Upper lobe of right lung (tissue), 1 donor: ENCODE results near the gene CHST11. TPM values are rescaled to one million over a fixed set of nuclear protein-coding genes. Genes with fewer than 3 reads are reported as not detected.

ENCODE experiments used
- ATAC-seq: fragments of 200-7000 bp; cut with Tn5 transposase; one replicate; pipeline ENCODE4 v1.9.1; 2020; ENCODE audit warnings: mild to moderate bottlenecking, moderate library complexity
- DNase-seq: peaks from one replicate; pipeline ENCODE4 v3.0.0-alpha.2; 2020
- H3K27ac ChIP-seq: fragments of 200-600 bp; one replicate; pipeline ENCODE4 v1.8.0; 2022
- H3K27me3 ChIP-seq: fragments of 200-600 bp; one replicate; pipeline ENCODE4 v1.8.0; 2022; ENCODE audit warnings: mild to moderate bottlenecking
- H3K36me3 ChIP-seq: fragments of 200-600 bp; one replicate; pipeline ENCODE4 v1.8.0; 2022
- H3K4me1 ChIP-seq: fragments of 200-600 bp; one replicate; pipeline ENCODE4 v1.8.0; 2022
- H3K4me3 ChIP-seq: fragments of 200-600 bp; one replicate; pipeline ENCODE4 v1.8.0; 2022; ENCODE audit warnings: mild to moderate bottlenecking
- H3K9me3 ChIP-seq: fragments of 200-600 bp; one replicate; pipeline ENCODE4 v1.8.0; 2022
- intact Hi-C: fragments of 100-400 bp; cut with DNase I; formaldehyde crosslinking; loops from one replicate; pipeline ENCODE4 v1.11.0; 2022
- total RNA-seq: library from RNA; stranded (reverse); fragmentation: NEBNext Ultra II Directional; extraction: Animal tissue kit (Norgen Biotek cat#: 25700); gene quantifications from one replicate; pipeline ENCODE4 v1.2.1, GENCODE V29; 2021
- TF ChIP-seq, protein P1 (sequence below): fragments of 200-600 bp; IDR thresholded peaks from one replicate; pipeline ENCODE4 v1.8.0; 2022; ENCODE audit warnings: antibody characterized with exemption
- donor health status: DM: no; HTN: yes; CAD: no; lungs with severe emphysema.

The CHST11 gene
- total RNA-seq, 1 donor from 2014 or later, result 56.6 TPM

DNA sequence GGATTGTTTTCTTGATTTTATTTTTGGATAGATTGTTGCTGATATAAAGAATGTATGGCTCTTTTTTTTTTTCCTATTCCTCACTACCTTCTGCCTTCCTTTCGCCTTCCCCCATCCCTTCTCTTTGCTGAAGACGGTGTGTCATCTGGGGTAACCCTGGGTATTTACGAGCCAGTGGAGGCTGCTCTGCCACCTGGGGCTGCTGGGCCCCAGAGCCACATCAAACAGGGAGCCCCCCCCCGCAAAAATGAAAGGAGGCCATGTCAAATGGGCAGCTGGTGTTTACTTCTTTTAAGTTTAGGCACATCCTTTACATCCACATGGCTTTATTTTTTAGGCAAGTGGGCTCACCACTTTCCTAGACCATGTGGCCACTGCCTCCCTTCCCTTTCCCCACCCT is 25.4 kb downstream of the CHST11 start:
- ATAC-seq, result no peak
- DNase-seq, result no peak
- Histone ChIP-seq H3K4me1 (peaks cover 32% of the 10 kb centered on the region), H3K36me3 (no peaks in the 10 kb centered on the region), H3K9me3 (no peaks in the 10 kb centered on the region), H3K4me3 (no peak overlapping the region), H3K27ac (no peak overlapping the region), H3K27me3 (no peaks in the 10 kb centered on the region)
- TF ChIP-seq, protein P1, sequence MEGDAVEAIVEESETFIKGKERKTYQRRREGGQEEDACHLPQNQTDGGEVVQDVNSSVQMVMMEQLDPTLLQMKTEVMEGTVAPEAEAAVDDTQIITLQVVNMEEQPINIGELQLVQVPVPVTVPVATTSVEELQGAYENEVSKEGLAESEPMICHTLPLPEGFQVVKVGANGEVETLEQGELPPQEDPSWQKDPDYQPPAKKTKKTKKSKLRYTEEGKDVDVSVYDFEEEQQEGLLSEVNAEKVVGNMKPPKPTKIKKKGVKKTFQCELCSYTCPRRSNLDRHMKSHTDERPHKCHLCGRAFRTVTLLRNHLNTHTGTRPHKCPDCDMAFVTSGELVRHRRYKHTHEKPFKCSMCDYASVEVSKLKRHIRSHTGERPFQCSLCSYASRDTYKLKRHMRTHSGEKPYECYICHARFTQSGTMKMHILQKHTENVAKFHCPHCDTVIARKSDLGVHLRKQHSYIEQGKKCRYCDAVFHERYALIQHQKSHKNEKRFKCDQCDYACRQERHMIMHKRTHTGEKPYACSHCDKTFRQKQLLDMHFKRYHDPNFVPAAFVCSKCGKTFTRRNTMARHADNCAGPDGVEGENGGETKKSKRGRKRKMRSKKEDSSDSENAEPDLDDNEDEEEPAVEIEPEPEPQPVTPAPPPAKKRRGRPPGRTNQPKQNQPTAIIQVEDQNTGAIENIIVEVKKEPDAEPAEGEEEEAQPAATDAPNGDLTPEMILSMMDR, result no peak
- intact Hi-C loops, result no loop called here

DNA sequence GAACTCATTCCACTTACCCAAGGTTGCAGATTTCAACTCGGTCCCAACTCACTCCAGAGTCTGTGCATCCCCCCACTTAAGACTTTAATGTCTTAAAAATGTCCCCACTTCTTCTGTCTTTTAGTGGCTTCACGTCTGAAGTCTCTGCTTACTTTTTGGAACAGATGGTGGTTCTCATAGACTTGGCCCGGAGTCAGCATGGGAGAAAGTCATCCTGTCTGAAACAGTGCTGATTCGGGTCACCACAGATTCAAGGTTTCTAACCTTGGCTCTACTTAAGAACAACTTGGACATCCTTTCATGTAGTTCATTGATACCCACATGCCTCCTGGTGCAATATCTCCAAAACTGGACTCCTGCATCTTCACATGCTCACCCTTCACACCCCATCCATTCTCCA is 26.0 kb downstream of the CHST11 start:
- Histone ChIP-seq H3K4me3 (no peak overlapping the region), H3K9me3 (no peaks in the 10 kb centered on the region), H3K36me3 (no peaks in the 10 kb centered on the region), H3K27me3 (no peaks in the 10 kb centered on the region), H3K4me1 (peaks cover 35% of the 10 kb centered on the region), H3K27ac (no peak overlapping the region)
- TF ChIP-seq, protein P1, result no peak
- no peak for ATAC-seq
- intact Hi-C loops, result no loop called here
- no peak for DNase-seq

- no peak for DNase-seq
- H3K27me3 ChIP-seq, result no peaks in the 10 kb centered on the region
- H3K4me1 ChIP-seq, result peaks cover 31% of the 10 kb centered on the region
- no peaks in the 10 kb centered on the region for H3K9me3 ChIP-seq
- H3K36me3 ChIP-seq, result no peaks in the 10 kb centered on the region
- TF ChIP-seq, protein P1, result no peak
- H3K4me3 ChIP-seq, result no peak overlapping the region
- no peak for ATAC-seq
- no peak overlapping the region for H3K27ac ChIP-seq
- intact Hi-C loops, result no loop called here
Measured at GRCh38 chr12:104484079-104484478, 27.3 kb downstream of the CHST11 start.

DNA sequence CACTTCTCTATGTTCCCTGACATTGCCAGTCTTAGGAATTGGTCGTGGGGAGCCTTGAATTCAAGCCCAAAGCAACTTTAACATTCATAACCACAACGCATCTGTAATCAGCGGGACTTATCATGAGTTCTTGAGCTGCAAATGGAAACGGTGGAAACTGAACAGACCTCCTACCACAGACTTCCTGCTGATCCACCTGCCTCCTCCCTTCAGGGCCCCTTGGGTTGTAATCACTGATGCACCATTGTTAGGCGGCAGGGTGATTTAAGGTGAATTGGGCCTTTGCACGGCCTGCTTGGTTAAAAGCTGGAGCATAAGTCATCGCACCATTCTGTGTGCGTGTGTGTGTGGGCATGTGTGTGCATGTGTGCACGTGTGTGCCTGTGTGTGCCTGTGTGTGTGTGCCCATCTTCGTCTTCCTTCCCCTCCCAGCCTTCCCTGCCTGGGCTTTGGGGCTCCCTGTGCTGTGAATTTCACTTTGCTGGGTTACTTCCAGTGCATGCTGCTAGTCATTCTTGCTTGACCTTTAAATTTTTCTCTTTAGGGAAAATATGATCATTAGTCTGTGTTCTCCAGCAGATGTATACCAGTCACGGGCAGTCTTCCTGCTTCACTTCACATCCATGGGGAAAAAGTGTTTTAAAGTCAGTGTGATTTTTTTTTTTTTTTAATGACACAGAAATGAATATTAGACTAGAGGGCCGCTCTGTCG is 29.1 kb downstream of the CHST11 start:
- ATAC-seq (no peak), DNase-seq (no peak)
- H3K27me3 ChIP-seq, result no peaks in the 10 kb centered on the region
- H3K9me3 ChIP-seq, result no peaks in the 10 kb centered on the region
- TF ChIP-seq, protein P1, result no peak
- H3K36me3 ChIP-seq, result no peaks in the 10 kb centered on the region
- H3K27ac ChIP-seq, result no peak overlapping the region
- H3K4me1 ChIP-seq, result peaks cover 35% of the 10 kb centered on the region
- no peak overlapping the region for H3K4me3 ChIP-seq
- intact Hi-C loops, result no loop called here

- DNase-seq (no peak), ATAC-seq (no peak)
- intact Hi-C loops, result no loop called here
Measured at GRCh38 chr12:104486363-104486750, 29.6 kb downstream of the CHST11 start.

More at GRCh38 chr12:104486363-104486750, 29.6 kb downstream of the CHST11 start:
- Histone ChIP-seq H3K36me3 (no peaks in the 10 kb centered on the region), H3K27ac (peak overlapping the region; percentile 8), H3K27me3 (no peaks in the 10 kb centered on the region), H3K4me1 (peaks cover 35% of the 10 kb centered on the region), H3K9me3 (no peaks in the 10 kb centered on the region), H3K4me3 (no peak overlapping the region)
- TF ChIP-seq, protein P1, result no peak
